ENCODE results near the gene COL6A2. TPM values are rescaled to one million over a fixed set of nuclear protein-coding genes. Genes with fewer than 3 reads are reported as not detected.

The COL6A2 gene
- total and polyA plus RNA-seq, 2 of the 4 experiments (the other 2 are of a cell fraction) = 208 to 1,065 TPM

- DNase-seq (no peak), ATAC-seq (ENCODE audit: low read depth) (peak; percentile 45)
- no peak overlapping the region for H4K5ac ChIP-seq (ENCODE audit: low read depth, low read length)
- peaks cover 2% of the 10 kb centered on the region for H3K4me1 ChIP-seq (ENCODE audit: control insufficient read depth, insufficient read depth, low read length)
- dilution Hi-C loops (cut with HindIII; ENCODE audit: low sequenced_read_pairs, unreplicated experiment) (no loop called here), in situ Hi-C loops (cut with MboI; ENCODE audit: low sequenced_read_pairs) (no loop called here), intact Hi-C loops (cut with micrococcal nuclease) (no loop called here)
- no peak overlapping the region for H3K14ac ChIP-seq (replicated peaks; ENCODE audit: low read depth, low read length)
- H3K27ac ChIP-seq (ENCODE audit: insufficient read depth, low read length) = no peak overlapping the region
- H4K8ac ChIP-seq (ENCODE audit: low read depth in 2 of 2, low read length in 2 of 2) = no peak overlapping the region
- H3K4ac ChIP-seq (ENCODE audit: low read depth, low read length) = no peak overlapping the region
- 0 out of 2 replicates have a peak, but pooled peaks cover 3% of the 10 kb centered on the region for H3K9me1 ChIP-seq (ENCODE audit: insufficient read depth, low read length)
- no peak overlapping the region for H2BK120ac ChIP-seq (ENCODE audit: low read depth, low read length)
- H3K4me3 ChIP-seq (ENCODE audit: insufficient read depth, low read depth, low read length) = no peak overlapping the region
- ChIA-PET CTCF (interaction anchor here (0.5 to 1.7 kb wide), 3 partner anchors 9 to 52 kb away, joined by 3 to 13 read pairs (median 6); no protein-coding TSS in a partner anchor), POLR2A (ENCODE audit: unreplicated experiment) (no interaction called here)
- no peaks in the 10 kb centered on the region for H4K20me1 ChIP-seq (ENCODE audit: insufficient read depth, low read length)
- H3K36me3 ChIP-seq (ENCODE audit: control insufficient read depth, insufficient read depth, low read length) = no peaks in the 10 kb centered on the region
- H2AK5ac ChIP-seq (ENCODE audit: low read depth, low read length) = no peak overlapping the region
- H4K91ac ChIP-seq (ENCODE audit: insufficient read depth, low read depth, low read length) = no peak overlapping the region
- WGBS, 2 experiments (ENCODE audit: extremely low coverage in 2 of 2, insufficient read length in 1 of 2) = no CpG with 5 or more reads among the region's 18 CpGs
- no peak overlapping the region for H3K9ac ChIP-seq (ENCODE audit: low read depth, low read length)
- no peak overlapping the region for H3K23ac ChIP-seq (ENCODE audit: low read depth, low read length)
- no peak overlapping the region for H3K56ac ChIP-seq (ENCODE audit: extremely low read depth, insufficient read depth, low read length)
- TF ChIP-seq RAD21 (IDR thresholded peaks at IDR 0.05; ENCODE audit: low read length) (no peak), FOS (IDR thresholded peaks at IDR 0.05; ENCODE audit: low read depth, low read length) (no peak), CHD1 (IDR thresholded peaks at IDR 0.05; ENCODE audit: low read depth, low read length) (no peak), RFX5 (IDR thresholded peaks at IDR 0.05; ENCODE audit: low read depth, low read length) (no peak)
- no peak overlapping the region for H2BK5ac ChIP-seq (ENCODE audit: low read depth, low read length, poor library complexity, severe bottlenecking)
- no peaks in the 10 kb centered on the region for H3K9me3 ChIP-seq (ENCODE audit: control insufficient read depth, insufficient read depth, low read length)
- no peaks in the 10 kb centered on the region for H3K27me3 ChIP-seq (ENCODE audit: control insufficient read depth, insufficient read depth, low read length)
- no peak overlapping the region for H2BK15ac ChIP-seq (ENCODE audit: low read depth, low read length)
- peak overlapping the region; percentile 35 for H2AK9ac ChIP-seq (replicated peaks; ENCODE audit: low read depth, low read length, poor library complexity)
- H3K79me1 ChIP-seq (ENCODE audit: low read depth in 1 of 2, low read length in 2 of 2) = no peaks in the 10 kb centered on the region
- peak overlapping the region; percentile 90 for H2AFZ ChIP-seq (replicated peaks; ENCODE audit: low read length, poor library complexity)
- BruUV-seq (replicated peaks) = no TSS peak
- H3K18ac ChIP-seq (ENCODE audit: low read depth, low read length) = no peak overlapping the region
- no peak overlapping the region for H3K4me2 ChIP-seq (ENCODE audit: low read depth, low read length)
- H2BK20ac ChIP-seq (ENCODE audit: low read depth, low read length) = no peak overlapping the region
Observed at GRCh38 chr21:46152927-46153246, 55.0 kb downstream of the COL6A2 start.
